ENCODE results near the gene ATXN7L1. TPM values are rescaled to one million over a fixed set of nuclear protein-coding genes. Genes with fewer than 3 reads are reported as not detected.

Gene ATXN7L1
- total and polyA plus RNA-seq, 9 donors: 5.0 to 17.6 (median 11.4) TPM

DNA sequence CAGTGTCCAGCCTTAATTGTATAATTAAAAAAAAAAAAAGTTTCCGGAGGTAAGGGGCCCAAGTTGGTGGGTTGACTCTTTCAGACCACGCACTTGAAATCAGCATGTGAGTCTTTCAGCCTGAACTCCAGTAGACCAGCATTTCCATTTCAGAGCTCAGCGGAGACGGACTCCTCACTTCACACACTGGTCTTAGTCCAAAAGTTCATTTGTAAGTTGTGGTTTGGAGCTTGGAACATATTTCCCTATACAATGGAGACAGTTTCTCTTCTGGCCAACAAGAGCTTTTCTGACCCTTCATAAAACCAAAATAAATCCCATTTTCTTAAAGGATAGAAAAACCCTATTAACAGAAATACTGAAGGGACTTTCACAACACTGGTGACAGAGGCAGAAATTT lies 41.0 kb downstream of the ATXN7L1 start:
- 82 to 91% (median 89%) methylated on average over 4 of the region's 4 CpGs for WGBS, 3 donors
- no peaks in the 10 kb centered on the region for H3K27me3 ChIP-seq
- DNase-seq: no peak
- TF ChIP-seq POLR2A (IDR thresholded peaks at IDR 0.05) (no peak), EP300 (IDR thresholded peaks at IDR 0.05) (no peak)
- TF ChIP-seq, protein P1, sequence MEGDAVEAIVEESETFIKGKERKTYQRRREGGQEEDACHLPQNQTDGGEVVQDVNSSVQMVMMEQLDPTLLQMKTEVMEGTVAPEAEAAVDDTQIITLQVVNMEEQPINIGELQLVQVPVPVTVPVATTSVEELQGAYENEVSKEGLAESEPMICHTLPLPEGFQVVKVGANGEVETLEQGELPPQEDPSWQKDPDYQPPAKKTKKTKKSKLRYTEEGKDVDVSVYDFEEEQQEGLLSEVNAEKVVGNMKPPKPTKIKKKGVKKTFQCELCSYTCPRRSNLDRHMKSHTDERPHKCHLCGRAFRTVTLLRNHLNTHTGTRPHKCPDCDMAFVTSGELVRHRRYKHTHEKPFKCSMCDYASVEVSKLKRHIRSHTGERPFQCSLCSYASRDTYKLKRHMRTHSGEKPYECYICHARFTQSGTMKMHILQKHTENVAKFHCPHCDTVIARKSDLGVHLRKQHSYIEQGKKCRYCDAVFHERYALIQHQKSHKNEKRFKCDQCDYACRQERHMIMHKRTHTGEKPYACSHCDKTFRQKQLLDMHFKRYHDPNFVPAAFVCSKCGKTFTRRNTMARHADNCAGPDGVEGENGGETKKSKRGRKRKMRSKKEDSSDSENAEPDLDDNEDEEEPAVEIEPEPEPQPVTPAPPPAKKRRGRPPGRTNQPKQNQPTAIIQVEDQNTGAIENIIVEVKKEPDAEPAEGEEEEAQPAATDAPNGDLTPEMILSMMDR (IDR thresholded peaks at IDR 0.05): no peak
- H3K9me3 ChIP-seq: no peaks in the 10 kb centered on the region
- no peaks in the 10 kb centered on the region for H3K36me3 ChIP-seq
- H3K27ac ChIP-seq: no peak overlapping the region
- intact Hi-C loops (cut with DNase I): no loop called here
- H3K4me1 ChIP-seq (ENCODE audit: insufficient read depth): peaks cover 11% of the 10 kb centered on the region
- no peak overlapping the region for H3K4me3 ChIP-seq

DNA sequence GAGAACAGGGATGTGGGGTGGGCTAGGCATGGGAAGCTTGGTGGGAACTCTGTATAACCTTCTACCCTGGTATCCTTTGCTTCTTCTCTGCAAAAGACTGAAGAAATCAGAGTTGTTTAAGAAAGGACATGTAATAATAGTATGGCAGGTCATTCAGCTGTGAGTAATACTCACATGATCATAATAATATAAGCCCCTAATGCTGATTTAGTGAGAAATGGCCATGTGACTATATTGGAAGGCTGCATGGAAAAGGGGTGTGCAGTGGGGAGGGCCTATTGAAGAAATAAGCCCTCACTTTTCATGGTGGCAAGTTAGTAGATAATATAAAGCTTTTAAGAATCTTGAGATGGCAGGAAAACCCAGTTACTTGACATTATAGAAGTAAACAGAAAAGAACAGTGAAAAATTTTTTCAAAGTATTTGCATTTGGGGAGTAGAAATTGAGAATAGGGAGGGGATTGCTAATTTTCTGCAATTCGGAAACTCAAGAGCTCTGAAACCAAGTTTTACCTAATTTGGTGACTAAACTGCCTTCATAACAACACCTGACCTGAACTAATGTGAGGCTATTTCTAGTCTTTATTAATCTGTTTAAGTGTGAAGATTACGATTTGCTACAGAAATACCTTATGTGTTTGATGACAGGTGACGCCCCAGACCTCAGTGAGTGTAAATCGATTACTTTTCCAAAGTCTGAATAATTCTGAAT lies 44.4 kb downstream of the ATXN7L1 start:
- no peaks in the 10 kb centered on the region for H3K36me3 ChIP-seq
- H3K4me1 ChIP-seq (ENCODE audit: insufficient read depth): peaks cover 7% of the 10 kb centered on the region
- no peaks in the 10 kb centered on the region for H3K27me3 ChIP-seq
- no peak for DNase-seq
- 94 to 98% (median 96%) methylated on average over 4 of the region's 4 CpGs for WGBS, 3 donors
- intact Hi-C loops (cut with DNase I): no loop called here
- no peaks in the 10 kb centered on the region for H3K9me3 ChIP-seq
- no peak overlapping the region for H3K4me3 ChIP-seq
- no peak overlapping the region for H3K27ac ChIP-seq
- TF ChIP-seq, protein P1 (IDR thresholded peaks at IDR 0.05): no peak
- TF ChIP-seq POLR2A (IDR thresholded peaks at IDR 0.05) (no peak), EP300 (IDR thresholded peaks at IDR 0.05) (no peak)

- Histone ChIP-seq H3K4me1 (ENCODE audit: insufficient read depth) (peaks cover 7% of the 10 kb centered on the region), H3K4me3 (no peak overlapping the region), H3K27me3 (no peaks in the 10 kb centered on the region), H3K36me3 (no peaks in the 10 kb centered on the region), H3K27ac (no peak overlapping the region), H3K9me3 (no peaks in the 10 kb centered on the region)
- TF ChIP-seq POLR2A (IDR thresholded peaks at IDR 0.05) (no peak), EP300 (IDR thresholded peaks at IDR 0.05) (no peak)
- TF ChIP-seq, protein P1 (IDR thresholded peaks at IDR 0.05): no peak
- 57 to 78% (median 68%) methylated on average over 3 of the region's 3 CpGs for WGBS, 3 donors
- no peak for DNase-seq
- intact Hi-C loops (cut with DNase I): no loop called here
These were observed 45.1 kb downstream of the ATXN7L1 start for GRCh38 chr7:105831302-105831620.

- WGBS, 3 donors: 49 to 58% (median 52%) methylated on average over 6 of the region's 6 CpGs
- no peaks in the 10 kb centered on the region for H3K9me3 ChIP-seq
- DNase-seq: no peak
- H3K27me3 ChIP-seq: no peaks in the 10 kb centered on the region
- H3K36me3 ChIP-seq: no peaks in the 10 kb centered on the region
- H3K4me3 ChIP-seq: no peak overlapping the region
- TF ChIP-seq EP300 (IDR thresholded peaks at IDR 0.05) (no peak), POLR2A (IDR thresholded peaks at IDR 0.05) (no peak)
- TF ChIP-seq, protein P1 (IDR thresholded peaks at IDR 0.05): no peak
- intact Hi-C loops (cut with DNase I): no loop called here
- H3K27ac ChIP-seq: no peak overlapping the region
- peaks cover 7% of the 10 kb centered on the region for H3K4me1 ChIP-seq (ENCODE audit: insufficient read depth)
These were observed 45.7 kb downstream of the ATXN7L1 start for GRCh38 chr7:105830405-105831301.
